ENCODE data around the gene CKAP4. TPM values are rescaled to one million over a fixed set of nuclear protein-coding genes. Genes with fewer than 3 reads are reported as not detected.
A peak's percentile ranks its signal among the peaks of the same experiment; 100 is the strongest.

The CKAP4 gene
- total and polyA plus RNA-seq, 2 of the 13 experiments (the other 11 are each of a cell fraction or from before 2014, with no cell fraction given), result 39.2 to 70.2 TPM

GRCh38 chr12:106227641-106228319 lies 20.0 kb downstream of the CKAP4 start (continued):
- TF ChIP-seq FOXP4 (CRISPR knock-in tag; IDR thresholded peaks at IDR 0.05) (0 out of 2 replicates have a peak, but pooled peaks have one; percentile 14), ZNF432 (CRISPR knock-in tag; IDR thresholded peaks at IDR 0.05; ENCODE audit: borderline replicate concordance) (no peak), BHLHE40 (IDR thresholded peaks at IDR 0.05; ENCODE audit: low read length) (0 out of 2 replicates have a peak, but pooled peaks have one; percentile 17), ZNF720 (CRISPR knock-in tag; IDR thresholded peaks at IDR 0.05) (no peak), ZNF724P (CRISPR knock-in tag; IDR thresholded peaks at IDR 0.05; ENCODE audit: borderline replicate concordance) (0 out of 2 replicates have a peak, but pooled peaks have one; percentile 39), NR2C2 (CRISPR knock-in tag; IDR thresholded peaks at IDR 0.05; ENCODE audit: borderline replicate concordance) (no peak), PPARG (CRISPR knock-in tag; conservative IDR thresholded peaks at IDR 0.05) (no peak), ZSCAN31 (CRISPR knock-in tag; IDR thresholded peaks at IDR 0.05; ENCODE audit: low read depth) (no peak), U2AF1 (optimal IDR thresholded peaks at IDR 0.05; ENCODE audit: low read depth, low read length) (no peak), ZNF788 (CRISPR knock-in tag; IDR thresholded peaks at IDR 0.05; ENCODE audit: borderline replicate concordance) (0 out of 2 replicates have a peak, but pooled peaks have one; percentile 38), MAZ (IDR thresholded peaks at IDR 0.05; ENCODE audit: borderline replicate concordance, low read depth, low read length) (no peak), MAZ (CRISPR knock-in tag; IDR thresholded peaks at IDR 0.05; ENCODE audit: low read depth) (0 out of 2 replicates have a peak, but pooled peaks have one; percentile 25), MYNN (CRISPR knock-in tag; IDR thresholded peaks at IDR 0.05; ENCODE audit: low read depth) (no peak), FOXJ3 (CRISPR knock-in tag; IDR thresholded peaks at IDR 0.05; ENCODE audit: borderline replicate concordance) (no peak), ZNF335 (CRISPR knock-in tag; IDR thresholded peaks at IDR 0.05) (no peak), ATAD3A (CRISPR knock-in tag; IDR thresholded peaks at IDR 0.05) (no peak), ZNF24 (IDR thresholded peaks at IDR 0.05) (no peak)
- TF ChIP-seq, protein P1, sequence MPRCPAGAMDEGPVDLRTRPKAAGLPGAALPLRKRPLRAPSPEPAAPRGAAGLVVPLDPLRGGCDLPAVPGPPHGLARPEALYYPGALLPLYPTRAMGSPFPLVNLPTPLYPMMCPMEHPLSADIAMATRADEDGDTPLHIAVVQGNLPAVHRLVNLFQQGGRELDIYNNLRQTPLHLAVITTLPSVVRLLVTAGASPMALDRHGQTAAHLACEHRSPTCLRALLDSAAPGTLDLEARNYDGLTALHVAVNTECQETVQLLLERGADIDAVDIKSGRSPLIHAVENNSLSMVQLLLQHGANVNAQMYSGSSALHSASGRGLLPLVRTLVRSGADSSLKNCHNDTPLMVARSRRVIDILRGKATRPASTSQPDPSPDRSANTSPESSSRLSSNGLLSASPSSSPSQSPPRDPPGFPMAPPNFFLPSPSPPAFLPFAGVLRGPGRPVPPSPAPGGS (CRISPR knock-in tag; IDR thresholded peaks at IDR 0.05), result peak; percentile 63; the same call in 1 of the 2 replicates
- TF ChIP-seq, protein P2, sequence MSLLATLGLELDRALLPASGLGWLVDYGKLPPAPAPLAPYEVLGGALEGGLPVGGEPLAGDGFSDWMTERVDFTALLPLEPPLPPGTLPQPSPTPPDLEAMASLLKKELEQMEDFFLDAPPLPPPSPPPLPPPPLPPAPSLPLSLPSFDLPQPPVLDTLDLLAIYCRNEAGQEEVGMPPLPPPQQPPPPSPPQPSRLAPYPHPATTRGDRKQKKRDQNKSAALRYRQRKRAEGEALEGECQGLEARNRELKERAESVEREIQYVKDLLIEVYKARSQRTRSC (CRISPR knock-in tag; IDR thresholded peaks at IDR 0.05; ENCODE audit: low read depth), result no peak
- TF ChIP-seq, protein P3, sequence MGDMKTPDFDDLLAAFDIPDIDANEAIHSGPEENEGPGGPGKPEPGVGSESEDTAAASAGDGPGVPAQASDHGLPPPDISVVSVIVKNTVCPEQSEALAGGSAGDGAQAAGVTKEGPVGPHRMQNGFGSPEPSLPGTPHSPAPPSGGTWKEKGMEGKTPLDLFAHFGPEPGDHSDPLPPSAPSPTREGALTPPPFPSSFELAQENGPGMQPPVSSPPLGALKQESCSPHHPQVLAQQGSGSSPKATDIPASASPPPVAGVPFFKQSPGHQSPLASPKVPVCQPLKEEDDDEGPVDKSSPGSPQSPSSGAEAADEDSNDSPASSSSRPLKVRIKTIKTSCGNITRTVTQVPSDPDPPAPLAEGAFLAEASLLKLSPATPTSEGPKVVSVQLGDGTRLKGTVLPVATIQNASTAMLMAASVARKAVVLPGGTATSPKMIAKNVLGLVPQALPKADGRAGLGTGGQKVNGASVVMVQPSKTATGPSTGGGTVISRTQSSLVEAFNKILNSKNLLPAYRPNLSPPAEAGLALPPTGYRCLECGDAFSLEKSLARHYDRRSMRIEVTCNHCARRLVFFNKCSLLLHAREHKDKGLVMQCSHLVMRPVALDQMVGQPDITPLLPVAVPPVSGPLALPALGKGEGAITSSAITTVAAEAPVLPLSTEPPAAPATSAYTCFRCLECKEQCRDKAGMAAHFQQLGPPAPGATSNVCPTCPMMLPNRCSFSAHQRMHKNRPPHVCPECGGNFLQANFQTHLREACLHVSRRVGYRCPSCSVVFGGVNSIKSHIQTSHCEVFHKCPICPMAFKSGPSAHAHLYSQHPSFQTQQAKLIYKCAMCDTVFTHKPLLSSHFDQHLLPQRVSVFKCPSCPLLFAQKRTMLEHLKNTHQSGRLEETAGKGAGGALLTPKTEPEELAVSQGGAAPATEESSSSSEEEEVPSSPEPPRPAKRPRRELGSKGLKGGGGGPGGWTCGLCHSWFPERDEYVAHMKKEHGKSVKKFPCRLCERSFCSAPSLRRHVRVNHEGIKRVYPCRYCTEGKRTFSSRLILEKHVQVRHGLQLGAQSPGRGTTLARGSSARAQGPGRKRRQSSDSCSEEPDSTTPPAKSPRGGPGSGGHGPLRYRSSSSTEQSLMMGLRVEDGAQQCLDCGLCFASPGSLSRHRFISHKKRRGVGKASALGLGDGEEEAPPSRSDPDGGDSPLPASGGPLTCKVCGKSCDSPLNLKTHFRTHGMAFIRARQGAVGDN (CRISPR knock-in tag; IDR thresholded peaks at IDR 0.05), result peak; percentile 51

Measured in HepG2 (cell line).